LNCAP (cell line): ENCODE results near the gene TMEM184A.

Source experiments
- TF ChIP-seq, protein P1 (sequence below): fragments of 450-650 bp; IDR thresholded peaks from 2 replicates; pipeline ENCODE4 v1.5.1; 2017; ENCODE audit warnings: mild to moderate bottlenecking

TMEM184A gene

DNA sequence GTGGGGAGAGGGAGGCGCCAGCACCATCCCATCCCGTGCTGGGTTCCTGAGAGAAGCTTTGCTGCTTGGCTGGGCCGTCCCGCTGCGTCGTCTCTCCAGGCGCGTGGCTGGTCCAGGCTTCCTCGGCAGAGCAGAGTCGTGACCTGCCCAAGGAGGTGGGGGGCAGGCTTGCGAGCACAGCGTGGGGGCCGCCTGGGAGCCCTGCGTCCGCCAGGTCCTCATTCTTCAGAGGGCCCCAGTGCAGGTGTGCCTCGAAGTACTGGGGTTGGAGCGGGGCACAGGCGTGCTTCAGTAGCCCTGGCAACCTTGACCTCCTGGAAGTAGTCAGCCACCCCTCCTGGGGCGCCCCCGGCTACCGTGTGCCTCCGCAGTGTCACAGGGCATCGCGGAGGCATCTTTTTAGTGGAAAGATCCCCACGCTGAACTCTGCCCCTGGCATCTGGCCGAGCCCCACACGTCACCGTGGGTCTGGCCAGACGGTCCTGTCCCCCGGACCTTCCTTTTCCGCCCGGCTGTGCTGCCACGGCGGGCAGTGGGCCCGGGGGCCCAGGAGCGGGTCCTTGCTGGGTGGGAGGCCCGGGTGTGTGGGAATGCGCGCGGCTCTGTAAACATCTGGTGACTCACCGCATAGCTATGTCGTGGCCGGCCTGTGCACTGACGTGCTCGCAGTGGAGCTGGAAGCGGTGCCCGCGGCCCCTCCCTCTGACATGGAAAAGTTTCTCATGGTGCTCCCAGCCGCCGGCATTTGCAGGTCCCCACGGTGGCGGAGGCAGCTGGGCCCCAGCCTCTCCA is 19.1 kb downstream of the TMEM184A start:
- TF ChIP-seq, protein P1, sequence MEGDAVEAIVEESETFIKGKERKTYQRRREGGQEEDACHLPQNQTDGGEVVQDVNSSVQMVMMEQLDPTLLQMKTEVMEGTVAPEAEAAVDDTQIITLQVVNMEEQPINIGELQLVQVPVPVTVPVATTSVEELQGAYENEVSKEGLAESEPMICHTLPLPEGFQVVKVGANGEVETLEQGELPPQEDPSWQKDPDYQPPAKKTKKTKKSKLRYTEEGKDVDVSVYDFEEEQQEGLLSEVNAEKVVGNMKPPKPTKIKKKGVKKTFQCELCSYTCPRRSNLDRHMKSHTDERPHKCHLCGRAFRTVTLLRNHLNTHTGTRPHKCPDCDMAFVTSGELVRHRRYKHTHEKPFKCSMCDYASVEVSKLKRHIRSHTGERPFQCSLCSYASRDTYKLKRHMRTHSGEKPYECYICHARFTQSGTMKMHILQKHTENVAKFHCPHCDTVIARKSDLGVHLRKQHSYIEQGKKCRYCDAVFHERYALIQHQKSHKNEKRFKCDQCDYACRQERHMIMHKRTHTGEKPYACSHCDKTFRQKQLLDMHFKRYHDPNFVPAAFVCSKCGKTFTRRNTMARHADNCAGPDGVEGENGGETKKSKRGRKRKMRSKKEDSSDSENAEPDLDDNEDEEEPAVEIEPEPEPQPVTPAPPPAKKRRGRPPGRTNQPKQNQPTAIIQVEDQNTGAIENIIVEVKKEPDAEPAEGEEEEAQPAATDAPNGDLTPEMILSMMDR: no peak

DNA sequence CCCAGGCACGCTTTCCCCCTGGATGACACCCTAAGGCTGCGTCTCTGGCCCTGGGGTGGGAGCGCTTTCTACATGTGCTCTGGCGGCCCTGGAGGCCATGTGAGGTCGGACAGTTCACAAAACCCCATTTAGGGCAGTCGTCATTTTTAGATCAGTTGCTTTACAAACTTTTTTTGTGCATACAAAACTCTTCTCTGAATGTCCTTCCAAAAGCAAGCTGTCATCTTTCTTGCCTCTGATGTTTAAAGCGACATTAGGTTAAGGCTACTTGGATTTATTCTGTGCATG is 19.6 kb downstream of the TMEM184A start:
- TF ChIP-seq, protein P1: no peak

DNA sequence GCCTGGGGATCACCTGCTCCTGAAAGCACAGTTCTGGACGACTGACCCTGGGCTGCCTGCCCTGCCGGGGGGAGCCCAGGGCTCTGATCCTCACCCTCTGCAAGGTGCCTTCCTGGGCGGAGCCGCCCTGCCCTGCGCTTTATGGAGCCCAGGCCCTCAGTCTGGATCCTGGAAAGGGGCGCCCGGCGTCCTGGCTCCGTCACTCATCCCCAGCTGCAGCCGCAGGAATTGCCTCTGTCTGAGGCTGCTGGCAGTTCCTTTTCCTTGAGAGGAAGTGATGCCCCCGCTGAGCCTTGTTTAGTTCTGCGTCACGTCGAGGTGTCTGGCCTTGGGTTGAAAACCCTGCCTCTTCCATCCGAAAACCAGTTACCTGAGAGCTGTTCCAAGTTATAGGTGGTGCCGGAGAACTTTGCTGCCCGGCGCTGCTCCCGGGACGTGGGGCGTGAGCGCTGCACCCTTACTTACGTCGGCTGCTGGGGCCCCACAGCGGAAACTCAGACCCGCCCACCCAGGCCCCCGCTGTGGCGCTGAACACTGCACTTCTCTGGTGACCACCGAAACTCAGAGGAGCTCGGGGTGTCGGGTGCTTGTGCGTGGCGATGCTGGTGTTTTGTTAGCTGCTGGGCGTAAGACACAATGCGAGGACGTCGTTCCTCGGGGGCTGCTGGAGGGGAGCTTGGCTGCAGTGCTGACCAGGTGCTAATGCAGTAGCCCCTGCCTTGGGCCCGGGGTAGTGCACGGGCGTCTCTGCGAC is 20.1 kb downstream of the TMEM184A start:
- TF ChIP-seq, protein P1: no peak

DNA sequence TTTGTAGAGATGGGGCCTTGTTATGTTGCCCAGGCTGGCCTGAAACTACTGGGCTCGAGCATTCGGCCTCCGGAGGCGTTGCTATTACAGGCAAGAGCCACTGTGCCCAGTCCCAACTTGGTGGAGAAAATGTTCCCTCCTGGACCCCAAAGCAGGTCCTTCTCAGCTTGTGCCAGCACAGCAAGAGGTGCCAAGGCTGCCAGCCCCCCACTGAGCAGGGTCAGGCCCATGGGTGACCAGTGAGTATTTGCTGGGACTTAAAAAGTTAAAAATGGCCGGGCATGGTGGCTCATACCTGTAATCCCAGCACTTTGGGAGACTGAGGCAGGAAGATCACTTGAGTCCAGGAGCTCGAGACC is 20.9 kb downstream of the TMEM184A start:
- TF ChIP-seq, protein P1: no peak

DNA sequence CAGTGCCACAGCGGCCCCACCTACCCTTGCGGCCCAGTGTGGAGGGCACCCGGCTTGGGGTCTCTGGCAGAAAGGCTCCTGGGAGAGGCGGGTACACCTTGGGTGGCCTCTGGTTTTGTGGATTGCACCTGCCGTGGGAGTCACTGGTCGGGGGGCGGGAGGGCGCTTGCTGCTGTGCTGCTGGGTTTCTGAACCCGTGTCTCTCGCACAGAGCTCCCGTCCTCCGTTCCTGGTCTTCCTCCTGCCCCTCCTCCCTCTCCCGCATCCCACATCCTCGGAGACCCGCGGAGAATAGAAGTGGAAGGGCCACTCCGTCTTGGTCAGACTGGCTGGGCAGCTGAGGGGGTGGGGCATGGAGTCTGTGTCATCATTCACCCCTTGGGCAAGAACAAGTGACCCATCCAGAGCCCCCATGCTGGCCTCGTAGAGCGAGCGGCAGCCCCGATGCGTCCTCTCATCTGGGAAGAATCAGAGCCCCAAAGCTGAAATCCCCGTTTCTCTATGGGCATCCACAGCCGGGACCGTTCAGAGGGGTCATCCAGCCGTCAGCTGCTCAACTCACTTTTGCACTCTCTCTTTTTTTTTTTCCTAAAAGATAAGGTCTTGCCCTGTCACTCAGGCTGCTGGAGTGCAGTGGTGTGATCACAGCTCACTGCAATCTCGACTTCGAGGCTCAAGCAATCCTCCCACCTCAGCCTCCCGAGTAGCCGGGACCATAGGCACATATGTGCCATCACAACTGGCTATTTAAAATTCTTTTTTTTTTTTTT is 21.5 kb downstream of the TMEM184A start:
- TF ChIP-seq, protein P1: no peak

DNA sequence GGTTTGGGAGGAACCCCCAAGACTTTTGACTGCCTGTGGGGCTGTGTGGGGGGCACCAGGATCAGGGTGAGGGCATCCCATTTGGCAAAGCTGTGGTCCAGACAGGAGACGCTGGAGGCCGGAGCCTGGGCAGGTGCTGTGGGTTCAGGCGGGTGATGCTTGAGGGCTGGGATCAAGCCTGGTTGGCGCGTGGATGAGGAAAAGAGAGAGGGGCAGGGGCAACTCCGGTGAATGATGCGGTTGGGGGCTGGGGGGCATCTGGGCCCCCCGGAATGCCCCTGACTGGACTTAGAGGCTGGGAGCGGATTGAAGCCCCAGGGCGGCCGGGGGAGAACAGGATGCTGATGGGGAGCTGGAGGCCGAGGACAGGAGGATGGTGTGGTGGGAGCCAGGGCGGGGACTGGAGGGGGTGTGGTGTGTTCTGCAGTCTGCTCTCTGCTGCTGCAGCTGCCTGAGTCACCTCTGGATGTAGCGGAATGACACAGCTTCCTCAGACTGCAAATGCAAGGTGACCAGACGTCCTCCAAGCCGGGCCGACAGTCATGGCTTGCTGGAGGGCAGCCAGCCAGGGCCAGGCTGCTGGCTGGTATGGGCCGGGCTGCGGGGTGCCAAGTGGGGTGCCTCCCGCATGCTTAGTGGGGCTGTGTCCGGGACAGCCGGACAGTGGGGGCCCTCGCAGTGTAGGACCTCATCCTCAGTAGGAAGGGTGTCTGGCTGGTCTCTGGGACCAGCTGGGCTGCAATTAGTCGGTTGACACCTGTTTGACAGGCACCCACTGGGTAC is 22.3 kb downstream of the TMEM184A start:
- TF ChIP-seq, protein P1: no peak

DNA sequence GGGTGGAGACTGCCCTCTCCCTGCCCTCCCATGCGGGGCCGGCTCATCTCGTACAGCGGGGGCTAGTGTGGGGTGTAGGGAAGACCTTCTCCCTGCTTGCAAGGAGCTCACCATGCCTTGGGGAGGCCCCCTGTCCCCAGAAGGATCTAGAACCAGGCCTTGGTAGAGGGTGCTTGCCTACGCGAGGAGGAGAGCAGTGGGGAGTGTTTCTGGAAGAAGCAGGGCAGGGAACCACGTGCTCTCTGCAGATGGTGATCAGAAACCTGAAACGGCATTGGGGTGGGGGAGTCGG is 22.8 kb downstream of the TMEM184A start:
- TF ChIP-seq, protein P1: no peak
